Right lobe of liver (tissue), 6 donors: ENCODE data around the gene USE1. TPM values are rescaled to one million over a fixed set of nuclear protein-coding genes. Genes with fewer than 3 reads are reported as not detected.

Experiments
- ATAC-seq, 4 donors: fragments of 200-7000 bp; cut with Tn5 transposase; one replicate each; pipeline ENCODE4 v1.9.1; 2020; ENCODE audit warnings: mild to moderate bottlenecking in 4 of 4, moderate library complexity in 4 of 4
- DNase-seq, 3 donors: peaks; one replicate each; pipeline ENCODE4 v3.0.0-alpha.2; 2020
- H3K27ac ChIP-seq, 3 donors: fragments of 200-600 bp; one replicate each; pipeline ENCODE4 v1.8.0; 2022
- H3K27me3 ChIP-seq, 2 donors: fragments of 200-600 bp; one replicate each; pipeline ENCODE4 v1.8.0; 2022
- H3K36me3 ChIP-seq, 4 donors: fragments of 200-600 bp; sonication (generic) in 1 of 4; one replicate each; pipeline versions ENCODE4 v1.5.1 to v1.8.0; 2017 to 2022; ENCODE audit warnings: control low read depth in 1 of 4
- H3K4me1 ChIP-seq, 4 donors: fragments of 200-600 bp; sonication (generic) in 1 of 4; one replicate each; pipeline versions ENCODE4 v1.5.1 to v1.8.0; 2017 to 2022; ENCODE audit warnings: control low read depth in 1 of 4
- H3K4me3 ChIP-seq, 3 donors: fragments of 200-600 bp; one replicate each; pipeline ENCODE4 v1.8.0; 2022
- H3K9me3 ChIP-seq, 4 donors: fragments of 200-600 bp; sonication (generic) in 1 of 4; one replicate each; pipeline versions ENCODE4 v1.5.1 to v1.8.0; 2017 to 2022; ENCODE audit warnings: control low read depth in 1 of 4
- CTCF ChIP-seq, 4 donors: fragments of 200-600 bp in 3 of 4; fragments of 450-650 bp in 1 of 4; IDR thresholded peaks; one replicate each; pipeline versions ENCODE4 v1.5.1 to v1.8.0; 2016 to 2022; ENCODE audit warnings: antibody characterized with exemption in 4 of 4, mild to moderate bottlenecking in 2 of 4
- POLR2A ChIP-seq: fragments of 450-650 bp; IDR thresholded peaks from one replicate; pipeline ENCODE4 v1.6.1; 2017; ENCODE audit warnings: antibody characterized with exemption, mild to moderate bottlenecking
- WGBS: methylation state at CpG from one replicate; pipeline ENCODE4 v1.1.6; 2018; ENCODE audit warnings: low coverage, low lambda C conversion rate; ENCODE audit not compliant: insufficient coverage; ENCODE audit errors: missing lambda C conversion rate; 5-methylcytosine and 5-hydroxymethylcytosine counted together
- intact Hi-C, 2 donors: fragments of 100-400 bp; cut with DNase I; formaldehyde crosslinking; loops; one replicate each; pipeline versions ENCODE4 v1.11.2 to v1.14.1; 2022
- total RNA-seq, 6 experiments: library from RNA; depleted of rRNA in 2 of 6; stranded (reverse); fragments of >200 nt in 2 of 6; fragmentation: NEBNext Ultra II Directional in 3 of 6; extraction: Animal tissue kit (Norgen Biotek cat#: 25700) in 3 of 6; gene quantifications; one replicate each; pipeline versions ENCODE4 v1.1.0 to v1.2.4, GENCODE V29; 2016 to 2023
- donor health status: DM: no; HTN: yes; CAD: no.
- donor health status: DM: no; HTN: no; CAD: no.
- donor health status: DM: no; HTN: no; CAD: no.
- donor health status: DM: no; HTN: yes; CAD: no.
- donor health status: DM: no; HTN: yes; CAD: no.

USE1 gene
- total RNA-seq, 6 experiments from 2014 or later: 13.5 to 20.3 (median 18.6) TPM

GRCh38 chr19:17249887-17250548, 34.9 kb downstream of the USE1 start:
- 63% methylated on average over 5 of the region's 15 CpGs for WGBS
- ATAC-seq (no peak), DNase-seq (no peak)
- Histone ChIP-seq H3K27me3 (no peaks in the 10 kb centered on the region), H3K9me3 (no peaks in the 10 kb centered on the region), H3K27ac (no peak overlapping the region), H3K36me3 (no peaks in the 10 kb centered on the region), H3K4me3 (no peak overlapping the region), H3K4me1 (peaks cover 0 to 17% (median 8%) of the 10 kb centered on the region in 4 donors)
- TF ChIP-seq CTCF (IDR thresholded peaks at IDR 0.05) (no peak), POLR2A (no peak)
- intact Hi-C loops: no loop called here

- DNase-seq: no peak
- Histone ChIP-seq H3K4me1 (peaks cover 0 to 4% (median 0%) of the 10 kb centered on the region in 4 donors), H3K36me3 (no peaks in the 10 kb centered on the region), H3K4me3 (no peak overlapping the region), H3K27ac (no peak overlapping the region), H3K9me3 (no peaks in the 10 kb centered on the region), H3K27me3 (no peaks in the 10 kb centered on the region)
- WGBS: 74% methylated on average over 10 of the region's 10 CpGs
- intact Hi-C loops: no loop called here
- TF ChIP-seq POLR2A (no peak), CTCF (IDR thresholded peaks at IDR 0.05) (no peak)
- ATAC-seq: no peak
These were observed 39.5 kb downstream of the USE1 start for GRCh38 chr19:17254636-17255035.

- H3K36me3 ChIP-seq: no peaks in the 10 kb centered on the region
- 28% methylated on average over 10 of the region's 18 CpGs for WGBS
- no peak for TF ChIP-seq POLR2A
- TF ChIP-seq CTCF (IDR thresholded peaks at IDR 0.05): no peak
- peak; percentile 70 to 78 (median 72) for ATAC-seq
- intact Hi-C loops: no loop called here
- H3K9me3 ChIP-seq: no peaks in the 10 kb centered on the region
- no peak overlapping the region for H3K4me3 ChIP-seq
- H3K27me3 ChIP-seq: no peaks in the 10 kb centered on the region
- H3K4me1 ChIP-seq: peaks cover 0 to 4% (median 0%) of the 10 kb centered on the region in 4 donors
- peak in 1 of 3 donors; percentile 61 for DNase-seq
- H3K27ac ChIP-seq: no peak overlapping the region
These were observed 40.0 kb downstream of the USE1 start for GRCh38 chr19:17255150-17255621.

GRCh38 chr19:17256130-17256529, 41.0 kb downstream of the USE1 start:
- ATAC-seq: no peak
- WGBS: 56% methylated on average over 2 of the region's 3 CpGs
- intact Hi-C loops: no loop called here

More at GRCh38 chr19:17256130-17256529, 41.0 kb downstream of the USE1 start:
- peaks cover 0 to 4% (median 0%) of the 10 kb centered on the region in 4 donors for H3K4me1 ChIP-seq
- no peak overlapping the region for H3K27ac ChIP-seq
- no peaks in the 10 kb centered on the region for H3K36me3 ChIP-seq
- DNase-seq: no peak
- TF ChIP-seq CTCF (IDR thresholded peaks at IDR 0.05): no peak
- no peak for TF ChIP-seq POLR2A
- no peak overlapping the region for H3K4me3 ChIP-seq
- H3K9me3 ChIP-seq: no peaks in the 10 kb centered on the region
- H3K27me3 ChIP-seq: no peaks in the 10 kb centered on the region
